ENCODE results near the gene MEST.

GRCh38 chr7:130515315-130516040, 23.6 kb downstream of the MEST start:
- no peak for TF ChIP-seq GATA2 (IDR thresholded peaks at IDR 0.05; ENCODE audit: low read depth, low read length)
- no peak for TF ChIP-seq GATA3 (IDR thresholded peaks at IDR 0.05; ENCODE audit: low read depth, low read length)
